GM12892 (cell line): ENCODE results near the gene AUH.

Experiments
- POLR2A ChIP-seq: IDR thresholded peaks from 2 replicates; pipeline ENCODE4 v1.6.1; 2011; ENCODE audit warnings: low read depth, low read length, control low read depth
- POLR2AphosphoS5 ChIP-seq: IDR thresholded peaks from 2 replicates; pipeline ENCODE4 v1.6.1; 2011; ENCODE audit warnings: low read depth, low read length, control low read depth
- TAF1 ChIP-seq: IDR thresholded peaks from 2 replicates; pipeline ENCODE4 v1.6.1; 2011; ENCODE audit warnings: low read depth, mild to moderate bottlenecking, control low read depth, low read length, borderline replicate concordance

- TF ChIP-seq POLR2AphosphoS5 (no peak), POLR2A (no peak), TAF1 (no peak)
Observed at GRCh38 chr9:91176426-91176825, 185.3 kb downstream of the AUH start.
